ENCODE data around the gene LRP1B.
"Not testable (repeated sequence)": the region's sequence is repeated elsewhere in the genome, so short reads cannot be mapped to it uniquely, and the experiment has no call there.

Gene LRP1B

DNA sequence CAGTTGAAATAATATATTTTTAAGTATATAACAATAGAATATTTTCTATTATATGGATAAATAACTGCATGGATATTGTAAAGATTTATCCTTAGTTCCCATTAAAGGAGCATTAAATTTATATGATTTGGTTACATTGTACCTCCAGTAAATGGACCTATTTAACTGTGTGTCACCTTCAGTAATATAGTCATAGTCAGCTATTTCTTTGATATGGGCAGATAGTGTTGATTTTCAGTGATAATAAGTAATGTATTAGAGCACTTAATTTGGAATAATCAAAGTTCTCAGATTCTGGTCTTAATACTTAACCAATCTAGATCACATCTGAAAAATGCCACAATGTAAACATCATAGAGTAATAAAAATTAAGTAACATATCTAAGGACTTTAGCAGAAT, 1823.3 kb downstream of the LRP1B start:
- no peak for DNase-seq
- no peaks in the 10 kb centered on the region for H3K9me3 ChIP-seq (ENCODE audit: control insufficient read depth, low read length)
- no peaks in the 10 kb centered on the region for H3K27me3 ChIP-seq (replicated peaks; ENCODE audit: control insufficient read depth, insufficient read depth, low read length, poor library complexity, severe bottlenecking)
- H3K4me1 ChIP-seq (ENCODE audit: control insufficient read depth, insufficient read depth, low read length, poor library complexity, severe bottlenecking) = no peaks in the 10 kb centered on the region
- H3K27ac ChIP-seq (ENCODE audit: insufficient read depth, low read length, poor library complexity, severe bottlenecking) = no peak overlapping the region
- no peak overlapping the region for H3K4me3 ChIP-seq (ENCODE audit: insufficient read depth, low read depth, low read length, poor library complexity, severe bottlenecking)
- H3K36me3 ChIP-seq (ENCODE audit: control insufficient read depth, insufficient read depth, low read length) = no peaks in the 10 kb centered on the region

DNA sequence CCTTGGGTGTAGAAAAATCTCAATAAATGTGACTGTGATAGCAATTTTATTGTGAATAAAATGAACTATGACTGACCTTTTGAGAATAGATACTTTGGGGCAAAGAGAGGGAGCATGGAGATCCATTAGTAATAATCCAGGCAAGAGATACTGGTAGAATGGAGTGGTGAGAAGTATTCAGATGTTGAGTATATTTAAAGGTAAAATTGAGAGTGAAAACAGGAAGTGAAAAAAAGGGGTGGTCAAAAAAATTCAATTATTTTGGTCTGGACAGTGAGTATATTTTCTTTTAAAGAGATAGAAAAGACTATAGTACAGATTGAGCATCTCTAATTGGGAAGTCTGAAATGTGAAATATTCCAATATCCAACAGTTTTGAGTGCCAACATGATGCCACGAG, 1835.0 kb downstream of the LRP1B start:
- no peak overlapping the region for H3K4me3 ChIP-seq (ENCODE audit: insufficient read depth, low read depth, low read length, poor library complexity, severe bottlenecking)
- H3K36me3 ChIP-seq (ENCODE audit: control insufficient read depth, insufficient read depth, low read length) = no peaks in the 10 kb centered on the region
- no peak overlapping the region for H3K27ac ChIP-seq (ENCODE audit: insufficient read depth, low read length, poor library complexity, severe bottlenecking)
- no peak for DNase-seq
- no peaks in the 10 kb centered on the region for H3K9me3 ChIP-seq (ENCODE audit: control insufficient read depth, low read length)
- no peaks in the 10 kb centered on the region for H3K4me1 ChIP-seq (ENCODE audit: control insufficient read depth, insufficient read depth, low read length, poor library complexity, severe bottlenecking)
- H3K27me3 ChIP-seq (replicated peaks; ENCODE audit: control insufficient read depth, insufficient read depth, low read length, poor library complexity, severe bottlenecking) = no peaks in the 10 kb centered on the region

DNA sequence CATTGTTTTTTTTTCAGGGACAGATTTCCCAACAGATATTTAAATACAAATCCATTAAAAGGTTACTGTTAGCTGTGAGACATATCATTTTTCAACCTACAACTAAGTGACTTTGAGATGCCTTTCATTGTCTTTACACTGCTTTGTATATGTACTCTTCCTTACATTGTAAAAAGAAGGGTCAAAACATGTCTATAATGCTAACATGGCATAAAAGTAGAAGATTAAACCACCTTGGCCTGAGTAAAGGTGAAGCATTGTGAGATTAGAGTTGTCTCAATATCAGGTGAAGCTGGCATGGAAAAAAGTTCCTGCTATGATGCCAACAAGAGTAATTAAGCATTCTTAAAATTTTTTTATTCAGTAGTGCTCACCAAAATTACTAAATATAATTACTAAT, 1842.1 kb downstream of the LRP1B start:
- Histone ChIP-seq H3K27me3 (replicated peaks; ENCODE audit: control insufficient read depth, insufficient read depth, low read length, poor library complexity, severe bottlenecking) (no peaks in the 10 kb centered on the region), H3K9me3 (ENCODE audit: control insufficient read depth, low read length) (no peaks in the 10 kb centered on the region), H3K4me3 (ENCODE audit: insufficient read depth, low read depth, low read length, poor library complexity, severe bottlenecking) (no peak overlapping the region), H3K4me1 (ENCODE audit: control insufficient read depth, insufficient read depth, low read length, poor library complexity, severe bottlenecking) (no peaks in the 10 kb centered on the region), H3K36me3 (ENCODE audit: control insufficient read depth, insufficient read depth, low read length) (no peaks in the 10 kb centered on the region), H3K27ac (ENCODE audit: insufficient read depth, low read length, poor library complexity, severe bottlenecking) (no peak overlapping the region)
- no peak for DNase-seq

DNA sequence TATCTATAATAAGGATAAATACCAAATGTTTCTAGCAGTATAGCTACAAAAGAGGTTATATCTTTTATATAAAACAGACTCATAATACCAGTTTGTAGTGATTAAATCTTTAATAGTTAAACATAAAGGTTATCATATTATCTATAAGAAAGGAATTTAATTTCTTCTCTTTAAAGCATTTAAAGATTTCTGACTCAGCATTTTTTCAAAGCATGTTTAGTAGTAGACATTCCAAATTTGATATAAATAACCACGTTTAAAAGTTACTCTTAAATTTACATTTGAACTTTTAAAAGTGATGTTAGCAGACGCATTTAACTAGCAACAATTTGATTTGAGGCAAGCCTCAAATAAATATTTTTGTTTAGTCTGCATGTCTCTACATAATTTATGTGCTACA, 1842.6 kb downstream of the LRP1B start:
- Histone ChIP-seq H3K27me3 (replicated peaks; ENCODE audit: control insufficient read depth, insufficient read depth, low read length, poor library complexity, severe bottlenecking) (no peaks in the 10 kb centered on the region), H3K9me3 (ENCODE audit: control insufficient read depth, low read length) (no peaks in the 10 kb centered on the region), H3K4me3 (ENCODE audit: insufficient read depth, low read depth, low read length, poor library complexity, severe bottlenecking) (no peak overlapping the region), H3K36me3 (ENCODE audit: control insufficient read depth, insufficient read depth, low read length) (no peaks in the 10 kb centered on the region), H3K27ac (ENCODE audit: insufficient read depth, low read length, poor library complexity, severe bottlenecking) (no peak overlapping the region), H3K4me1 (ENCODE audit: control insufficient read depth, insufficient read depth, low read length, poor library complexity, severe bottlenecking) (no peaks in the 10 kb centered on the region)
- no peak for DNase-seq

DNA sequence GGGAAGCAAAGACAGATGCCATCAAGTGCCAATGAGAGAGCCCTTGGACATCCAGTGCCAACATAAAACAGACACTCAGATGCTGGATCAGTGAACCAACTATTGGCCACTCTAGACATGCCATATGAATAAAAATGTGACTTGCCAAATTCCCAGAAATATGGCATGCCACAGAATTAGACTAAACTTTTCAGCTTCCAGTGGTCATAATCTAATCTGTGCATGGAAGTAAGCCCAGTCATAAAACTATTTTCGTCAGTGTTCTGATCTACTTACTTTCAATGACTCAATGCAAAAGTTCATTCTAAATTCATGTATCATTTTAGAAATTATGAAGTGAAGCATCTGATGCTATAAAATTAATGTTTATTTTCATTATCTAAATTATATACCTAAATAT, 1844.4 kb downstream of the LRP1B start:
- Histone ChIP-seq H3K9me3 (ENCODE audit: control insufficient read depth, low read length) (no peaks in the 10 kb centered on the region), H3K27me3 (replicated peaks; ENCODE audit: control insufficient read depth, insufficient read depth, low read length, poor library complexity, severe bottlenecking) (no peaks in the 10 kb centered on the region), H3K4me1 (ENCODE audit: control insufficient read depth, insufficient read depth, low read length, poor library complexity, severe bottlenecking) (no peaks in the 10 kb centered on the region), H3K36me3 (ENCODE audit: control insufficient read depth, insufficient read depth, low read length) (no peaks in the 10 kb centered on the region), H3K27ac (ENCODE audit: insufficient read depth, low read length, poor library complexity, severe bottlenecking) (no peak overlapping the region), H3K4me3 (ENCODE audit: insufficient read depth, low read depth, low read length, poor library complexity, severe bottlenecking) (no peak overlapping the region)
- no peak for DNase-seq

DNA sequence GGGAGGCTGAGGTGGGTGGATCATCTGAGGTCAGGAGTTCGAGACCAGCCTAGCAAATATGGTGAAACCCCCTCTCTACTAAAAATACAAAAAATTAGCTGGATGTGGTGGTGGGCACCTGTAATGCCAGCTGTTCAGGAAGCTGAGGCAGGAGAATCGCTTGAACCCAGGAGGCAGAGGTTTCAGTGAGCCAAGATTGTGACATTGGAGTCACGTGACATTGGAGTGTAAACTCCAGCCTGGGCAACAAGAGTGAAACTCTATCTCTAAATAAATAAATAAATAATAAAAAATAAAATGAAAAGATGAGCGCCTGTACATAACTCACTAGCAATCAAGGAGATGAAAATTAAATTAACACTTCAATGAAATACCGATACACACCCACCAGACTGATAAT, 1853.5 kb downstream of the LRP1B start:
- not testable (repeated sequence) for H3K9me3 ChIP-seq (ENCODE audit: control insufficient read depth, low read length); H3K27me3 ChIP-seq (replicated peaks; ENCODE audit: control insufficient read depth, insufficient read depth, low read length, poor library complexity, severe bottlenecking); H3K36me3 ChIP-seq (ENCODE audit: control insufficient read depth, insufficient read depth, low read length); H3K4me3 ChIP-seq (ENCODE audit: insufficient read depth, low read depth, low read length, poor library complexity, severe bottlenecking); DNase-seq; H3K4me1 ChIP-seq (ENCODE audit: control insufficient read depth, insufficient read depth, low read length, poor library complexity, severe bottlenecking); H3K27ac ChIP-seq (ENCODE audit: insufficient read depth, low read length, poor library complexity, severe bottlenecking)

DNA sequence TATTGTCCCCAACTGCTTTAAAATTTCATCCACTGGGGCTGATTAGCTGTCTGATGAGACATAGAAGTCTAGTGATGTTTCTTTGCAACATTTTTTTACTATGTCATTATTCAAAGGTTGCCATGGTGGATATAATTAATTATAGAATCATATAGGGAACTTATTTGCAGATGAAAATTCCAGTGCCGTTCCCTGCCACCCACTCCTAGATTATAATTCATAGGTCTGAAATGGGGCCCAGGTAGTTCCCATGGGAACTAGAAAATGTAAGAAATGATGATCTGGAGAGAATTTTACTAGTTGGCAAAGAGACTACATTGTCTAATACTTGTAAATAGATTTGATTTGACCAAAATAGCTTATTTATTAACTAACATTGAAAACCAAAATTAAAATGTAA, 1854.2 kb downstream of the LRP1B start:
- no peaks in the 10 kb centered on the region for H3K4me1 ChIP-seq (ENCODE audit: control insufficient read depth, insufficient read depth, low read length, poor library complexity, severe bottlenecking)
- no peaks in the 10 kb centered on the region for H3K36me3 ChIP-seq (ENCODE audit: control insufficient read depth, insufficient read depth, low read length)
- H3K4me3 ChIP-seq (ENCODE audit: insufficient read depth, low read depth, low read length, poor library complexity, severe bottlenecking) = no peak overlapping the region
- no peaks in the 10 kb centered on the region for H3K9me3 ChIP-seq (ENCODE audit: control insufficient read depth, low read length)
- DNase-seq = no peak
- no peak overlapping the region for H3K27ac ChIP-seq (ENCODE audit: insufficient read depth, low read length, poor library complexity, severe bottlenecking)
- no peaks in the 10 kb centered on the region for H3K27me3 ChIP-seq (replicated peaks; ENCODE audit: control insufficient read depth, insufficient read depth, low read length, poor library complexity, severe bottlenecking)

DNA sequence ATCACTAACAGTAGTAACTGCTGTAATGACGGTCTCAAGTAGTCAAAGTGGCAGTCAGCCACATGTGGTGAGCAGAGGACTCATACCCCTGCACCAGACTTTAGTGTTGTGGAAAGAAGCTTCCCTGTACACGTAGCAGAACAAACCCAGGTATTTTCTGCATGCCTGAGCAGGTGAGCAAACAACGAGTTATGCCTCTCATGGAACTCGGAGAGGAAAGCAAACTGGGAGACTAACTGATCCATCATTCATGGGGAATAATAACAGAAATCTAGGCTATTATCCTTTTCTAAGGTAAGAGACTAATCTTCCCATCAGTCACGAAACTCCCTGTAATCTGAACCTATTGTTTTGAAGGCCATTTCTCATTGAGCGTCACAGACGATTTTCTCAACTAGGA, 1855.4 kb downstream of the LRP1B start:
- Histone ChIP-seq H3K4me1 (ENCODE audit: control insufficient read depth, insufficient read depth, low read length, poor library complexity, severe bottlenecking) (no peaks in the 10 kb centered on the region), H3K36me3 (ENCODE audit: control insufficient read depth, insufficient read depth, low read length) (no peaks in the 10 kb centered on the region), H3K27me3 (replicated peaks; ENCODE audit: control insufficient read depth, insufficient read depth, low read length, poor library complexity, severe bottlenecking) (no peaks in the 10 kb centered on the region), H3K9me3 (ENCODE audit: control insufficient read depth, low read length) (no peaks in the 10 kb centered on the region), H3K4me3 (ENCODE audit: insufficient read depth, low read depth, low read length, poor library complexity, severe bottlenecking) (no peak overlapping the region), H3K27ac (ENCODE audit: insufficient read depth, low read length, poor library complexity, severe bottlenecking) (no peak overlapping the region)
- DNase-seq = no peak

DNA sequence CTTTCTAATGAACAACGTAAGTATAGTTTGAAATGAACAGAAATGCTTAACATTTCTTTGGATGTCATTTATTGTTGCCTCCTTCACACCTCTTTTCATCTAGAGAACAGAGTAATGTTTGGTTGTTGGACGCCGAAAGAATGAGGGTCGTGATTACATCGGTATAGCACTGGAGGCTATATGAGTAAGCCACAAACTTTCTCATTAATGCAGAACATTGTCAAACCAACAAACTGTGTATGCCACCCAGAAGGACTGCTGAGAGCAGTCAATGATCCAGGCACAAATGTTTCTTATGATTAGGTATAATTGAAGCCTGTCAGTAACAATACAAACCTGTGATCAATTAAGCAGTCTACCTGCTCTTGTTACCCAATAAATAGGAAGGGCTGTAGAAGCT, 1855.9 kb downstream of the LRP1B start:
- no peaks in the 10 kb centered on the region for H3K4me1 ChIP-seq (ENCODE audit: control insufficient read depth, insufficient read depth, low read length, poor library complexity, severe bottlenecking)
- H3K4me3 ChIP-seq (ENCODE audit: insufficient read depth, low read depth, low read length, poor library complexity, severe bottlenecking) = no peak overlapping the region
- no peaks in the 10 kb centered on the region for H3K27me3 ChIP-seq (replicated peaks; ENCODE audit: control insufficient read depth, insufficient read depth, low read length, poor library complexity, severe bottlenecking)
- H3K9me3 ChIP-seq (ENCODE audit: control insufficient read depth, low read length) = no peaks in the 10 kb centered on the region
- no peak overlapping the region for H3K27ac ChIP-seq (ENCODE audit: insufficient read depth, low read length, poor library complexity, severe bottlenecking)
- no peak for DNase-seq
- H3K36me3 ChIP-seq (ENCODE audit: control insufficient read depth, insufficient read depth, low read length) = no peaks in the 10 kb centered on the region

DNA sequence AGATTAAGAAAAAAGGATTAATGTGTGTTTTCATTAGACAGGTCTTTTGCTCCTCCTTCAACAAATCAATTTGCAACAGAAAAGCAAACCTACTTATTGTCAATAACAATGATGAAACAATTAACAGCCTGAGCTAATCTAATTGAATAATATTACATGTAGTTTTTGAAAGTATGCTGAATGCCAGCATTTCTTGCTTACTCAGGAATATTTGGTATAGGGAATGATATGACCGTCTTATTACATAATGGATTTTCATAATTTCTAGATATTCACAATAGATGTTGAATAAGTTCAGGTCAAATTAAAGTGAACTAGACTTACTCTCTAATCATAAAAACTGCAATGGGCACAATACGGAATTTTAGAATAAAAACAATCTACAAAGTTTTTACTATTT, 1856.9 kb downstream of the LRP1B start:
- Histone ChIP-seq H3K27me3 (replicated peaks; ENCODE audit: control insufficient read depth, insufficient read depth, low read length, poor library complexity, severe bottlenecking) (no peaks in the 10 kb centered on the region), H3K36me3 (ENCODE audit: control insufficient read depth, insufficient read depth, low read length) (no peaks in the 10 kb centered on the region), H3K27ac (ENCODE audit: insufficient read depth, low read length, poor library complexity, severe bottlenecking) (no peak overlapping the region), H3K9me3 (ENCODE audit: control insufficient read depth, low read length) (no peaks in the 10 kb centered on the region), H3K4me1 (ENCODE audit: control insufficient read depth, insufficient read depth, low read length, poor library complexity, severe bottlenecking) (no peaks in the 10 kb centered on the region), H3K4me3 (ENCODE audit: insufficient read depth, low read depth, low read length, poor library complexity, severe bottlenecking) (no peak overlapping the region)
- DNase-seq = no peak

DNA sequence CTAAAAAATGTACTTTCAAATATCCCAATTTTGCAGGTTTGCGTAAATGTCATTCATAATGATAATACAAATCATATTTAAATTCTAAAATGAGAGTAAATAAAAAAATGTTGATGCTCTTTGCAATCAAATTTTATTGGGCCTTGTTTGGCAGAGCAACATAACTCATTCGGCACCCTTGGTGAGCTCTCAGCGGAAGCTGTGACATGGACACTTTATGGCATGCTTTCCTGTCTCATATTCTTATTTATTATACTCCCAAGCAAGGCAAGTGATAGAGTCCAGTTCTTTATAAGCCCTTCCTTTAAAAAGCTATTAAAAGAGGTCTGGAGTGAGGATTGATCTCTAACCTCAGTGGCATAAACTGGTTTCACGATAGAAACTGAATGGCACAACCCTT, 1857.4 kb downstream of the LRP1B start:
- no peak for DNase-seq
- Histone ChIP-seq H3K36me3 (ENCODE audit: control insufficient read depth, insufficient read depth, low read length) (no peaks in the 10 kb centered on the region), H3K4me3 (ENCODE audit: insufficient read depth, low read depth, low read length, poor library complexity, severe bottlenecking) (no peak overlapping the region), H3K4me1 (ENCODE audit: control insufficient read depth, insufficient read depth, low read length, poor library complexity, severe bottlenecking) (no peaks in the 10 kb centered on the region), H3K9me3 (ENCODE audit: control insufficient read depth, low read length) (no peaks in the 10 kb centered on the region), H3K27me3 (replicated peaks; ENCODE audit: control insufficient read depth, insufficient read depth, low read length, poor library complexity, severe bottlenecking) (no peaks in the 10 kb centered on the region), H3K27ac (ENCODE audit: insufficient read depth, low read length, poor library complexity, severe bottlenecking) (no peak overlapping the region)

Measured in effector memory CD4-positive, alpha-beta T cell (primary cell).